Effector memory CD8-positive, alpha-beta T cell (primary cell): ENCODE results near the gene BRSK2.
"Not testable (repeated sequence)": the region's sequence is repeated elsewhere in the genome, so short reads cannot be mapped to it uniquely, and the experiment has no call there.

Source experiments
- ATAC-seq: fragments of 150-1000 bp; cut with Tn5 transposase; replicated peaks from 2 replicates; pipeline ENCODE4 v1.10.0; 2021; ENCODE audit warnings: mild to moderate bottlenecking, moderate library complexity
- DNase-seq, 3 experiments: peaks; one replicate each; pipeline ENCODE4 v3.0.0; 2021
- H3K27ac Mint-ChIP-seq, 2 donors: one replicate each; pipeline ENCODE4 v1.8.0; 2022; ENCODE audit warnings: mild to moderate bottlenecking in 2 of 2, mixed read lengths in 2 of 2, moderate library complexity in 2 of 2
- H3K27me3 Mint-ChIP-seq, 2 donors: one replicate each; pipeline ENCODE4 v1.8.0; 2022; ENCODE audit warnings: mixed read lengths in 2 of 2
- H3K36me3 Mint-ChIP-seq: one replicate; pipeline ENCODE4 v1.8.0; 2022; ENCODE audit warnings: mild to moderate bottlenecking, moderate library complexity, mixed read lengths; ENCODE audit not compliant: insufficient read depth
- H3K4me1 Mint-ChIP-seq, 2 donors: one replicate each; pipeline ENCODE4 v1.8.0; 2022; ENCODE audit warnings: low read depth in 2 of 2, mixed read lengths in 2 of 2
- H3K4me3 Mint-ChIP-seq, 2 donors: one replicate each; pipeline ENCODE4 v1.8.0; 2022; ENCODE audit warnings: mild to moderate bottlenecking in 2 of 2, mixed read lengths in 2 of 2, moderate library complexity in 2 of 2
- H3K9me3 Mint-ChIP-seq, 2 donors: one replicate each; pipeline ENCODE4 v1.8.0; 2022; ENCODE audit warnings: mixed read lengths in 2 of 2

Gene BRSK2

GRCh38 chr11:1409108-1409851 lies 19.5 kb downstream of the BRSK2 start:
- H3K27me3 Mint-ChIP-seq = peaks cover 0 to 16% of the 10 kb centered on the region in 2 donors
- no peak overlapping the region for H3K4me3 Mint-ChIP-seq
- no peak for ATAC-seq
- no peaks in the 10 kb centered on the region for H3K36me3 Mint-ChIP-seq
- no peak overlapping the region for H3K27ac Mint-ChIP-seq
- no peak for DNase-seq
- H3K9me3 Mint-ChIP-seq = no peaks in the 10 kb centered on the region
- no peaks in the 10 kb centered on the region for H3K4me1 Mint-ChIP-seq

GRCh38 chr11:1409852-1410125 lies 20.1 kb downstream of the BRSK2 start:
- not testable (repeated sequence) for DNase-seq, H3K27ac Mint-ChIP-seq, H3K36me3 Mint-ChIP-seq, H3K4me1 Mint-ChIP-seq, H3K4me3 Mint-ChIP-seq, ATAC-seq, H3K9me3 Mint-ChIP-seq
- H3K27me3 Mint-ChIP-seq = peaks cover 0 to 16% of the 10 kb centered on the region in 2 donors

- H3K36me3 Mint-ChIP-seq = no peaks in the 10 kb centered on the region
- DNase-seq = no peak
- H3K4me3 Mint-ChIP-seq = no peak overlapping the region
- H3K27ac Mint-ChIP-seq = no peak overlapping the region
- no peak for ATAC-seq
- no peaks in the 10 kb centered on the region for H3K4me1 Mint-ChIP-seq
- no peaks in the 10 kb centered on the region for H3K9me3 Mint-ChIP-seq
- H3K27me3 Mint-ChIP-seq = peaks cover 0 to 16% of the 10 kb centered on the region in 2 donors
These were observed 20.9 kb downstream of the BRSK2 start for GRCh38 chr11:1410366-1411291.

GRCh38 chr11:1411301-1411700 lies 21.6 kb downstream of the BRSK2 start:
- no peak for DNase-seq
- Mint-ChIP-seq H3K4me3 (no peak overlapping the region), H3K36me3 (no peaks in the 10 kb centered on the region), H3K27ac (no peak overlapping the region), H3K9me3 (no peaks in the 10 kb centered on the region), H3K27me3 (peaks cover 0 to 16% of the 10 kb centered on the region in 2 donors), H3K4me1 (no peaks in the 10 kb centered on the region)
- ATAC-seq = no peak

GRCh38 chr11:1411739-1412138 lies 22.0 kb downstream of the BRSK2 start:
- not testable (repeated sequence) for H3K36me3 Mint-ChIP-seq, H3K4me3 Mint-ChIP-seq, H3K4me1 Mint-ChIP-seq, DNase-seq, ATAC-seq, H3K9me3 Mint-ChIP-seq, H3K27ac Mint-ChIP-seq
- H3K27me3 Mint-ChIP-seq = peaks cover 0 to 16% of the 10 kb centered on the region in 2 donors

GRCh38 chr11:1412377-1413095 lies 22.8 kb downstream of the BRSK2 start:
- DNase-seq (no peak), ATAC-seq (no peak)
- H3K27me3 Mint-ChIP-seq = peaks cover 0 to 12% of the 10 kb centered on the region in 2 donors
- H3K9me3 Mint-ChIP-seq = no peaks in the 10 kb centered on the region
- H3K4me3 Mint-ChIP-seq = no peak overlapping the region
- no peak overlapping the region for H3K27ac Mint-ChIP-seq
- H3K4me1 Mint-ChIP-seq = no peaks in the 10 kb centered on the region
- H3K36me3 Mint-ChIP-seq = no peaks in the 10 kb centered on the region

GRCh38 chr11:1414650-1415049 lies 24.9 kb downstream of the BRSK2 start:
- Mint-ChIP-seq H3K4me1 (no peaks in the 10 kb centered on the region), H3K36me3 (no peaks in the 10 kb centered on the region), H3K27me3 (peaks cover 0 to 1% of the 10 kb centered on the region in 2 donors), H3K4me3 (no peak overlapping the region), H3K27ac (no peak overlapping the region), H3K9me3 (peaks cover 0 to 3% of the 10 kb centered on the region in 2 donors)
- no peak for DNase-seq
- no peak for ATAC-seq

- no peaks in the 10 kb centered on the region for H3K4me1 Mint-ChIP-seq
- ATAC-seq = no peak
These were observed 25.9 kb downstream of the BRSK2 start for GRCh38 chr11:1415631-1416030.

GRCh38 chr11:1418192-1418795 lies 28.6 kb downstream of the BRSK2 start:
- not testable (repeated sequence) for H3K36me3 Mint-ChIP-seq, H3K27ac Mint-ChIP-seq, H3K4me3 Mint-ChIP-seq

More at GRCh38 chr11:1415631-1416030, 25.9 kb downstream of the BRSK2 start:
- no peak for DNase-seq
- no peak overlapping the region for H3K27ac Mint-ChIP-seq
- H3K4me3 Mint-ChIP-seq = no peak overlapping the region
- H3K36me3 Mint-ChIP-seq = no peaks in the 10 kb centered on the region
- no peaks in the 10 kb centered on the region for H3K27me3 Mint-ChIP-seq
- H3K9me3 Mint-ChIP-seq = peaks cover 0 to 3% of the 10 kb centered on the region in 2 donors

GRCh38 chr11:1419811-1420210 lies 30.1 kb downstream of the BRSK2 start:
- H3K9me3 Mint-ChIP-seq = peaks cover 0 to 3% of the 10 kb centered on the region in 2 donors
- no peak overlapping the region for H3K4me3 Mint-ChIP-seq
- no peaks in the 10 kb centered on the region for H3K4me1 Mint-ChIP-seq
- no peak overlapping the region for H3K27ac Mint-ChIP-seq
- H3K36me3 Mint-ChIP-seq = no peaks in the 10 kb centered on the region
- ATAC-seq = no peak
- H3K27me3 Mint-ChIP-seq = peaks cover 0 to 8% of the 10 kb centered on the region in 2 donors
- no peak for DNase-seq

More at GRCh38 chr11:1418192-1418795, 28.6 kb downstream of the BRSK2 start:
- H3K9me3 Mint-ChIP-seq, DNase-seq, H3K27me3 Mint-ChIP-seq, H3K4me1 Mint-ChIP-seq, ATAC-seq: not testable (repeated sequence)

- ATAC-seq (no peak), DNase-seq (no peak)
- Mint-ChIP-seq H3K9me3 (peaks cover 0 to 3% of the 10 kb centered on the region in 2 donors), H3K4me3 (no peak overlapping the region), H3K27me3 (peaks cover 0 to 13% of the 10 kb centered on the region in 2 donors), H3K4me1 (no peaks in the 10 kb centered on the region), H3K36me3 (no peaks in the 10 kb centered on the region), H3K27ac (no peak overlapping the region)
These were observed 31.6 kb downstream of the BRSK2 start for GRCh38 chr11:1421291-1421690.

GRCh38 chr11:1422481-1422880 lies 32.7 kb downstream of the BRSK2 start:
- Mint-ChIP-seq H3K36me3 (no peaks in the 10 kb centered on the region), H3K27ac (no peak overlapping the region), H3K4me3 (no peak overlapping the region), H3K27me3 (peaks cover 0 to 17% of the 10 kb centered on the region in 2 donors), H3K4me1 (no peaks in the 10 kb centered on the region), H3K9me3 (peaks cover 0 to 3% of the 10 kb centered on the region in 2 donors)
- ATAC-seq (no peak), DNase-seq (no peak)

- Mint-ChIP-seq H3K36me3 (no peaks in the 10 kb centered on the region), H3K27me3 (peaks cover 0 to 17% of the 10 kb centered on the region in 2 donors), H3K9me3 (peaks cover 0 to 3% of the 10 kb centered on the region in 2 donors), H3K4me3 (no peak overlapping the region), H3K4me1 (no peaks in the 10 kb centered on the region), H3K27ac (no peak overlapping the region)
- DNase-seq (no peak), ATAC-seq (no peak)
These were observed 33.2 kb downstream of the BRSK2 start for GRCh38 chr11:1422981-1423380.
